ENCODE results near the gene C12orf43.

The C12orf43 gene

DNA sequence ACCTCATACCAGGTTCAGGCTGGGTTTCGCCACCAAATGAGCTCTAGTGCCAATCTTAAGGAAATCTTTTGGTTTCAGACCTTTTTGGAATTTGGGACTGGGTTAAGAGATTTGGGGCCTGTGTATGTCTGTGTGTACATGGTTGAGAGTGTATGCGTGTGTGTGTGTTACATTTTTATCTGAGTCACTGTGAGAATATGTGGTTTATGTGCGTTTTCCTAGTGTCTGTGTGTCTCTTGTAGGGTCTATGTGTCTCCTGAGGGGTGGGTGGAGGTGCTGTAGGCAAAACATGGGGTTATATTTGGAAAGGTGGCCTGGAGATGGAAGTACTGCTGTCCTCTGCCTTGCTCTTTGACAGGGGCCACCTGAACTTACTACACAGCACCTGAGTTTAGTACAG lies 17.9 kb downstream of the C12orf43 start:
- no peak for DNase-seq

DNA sequence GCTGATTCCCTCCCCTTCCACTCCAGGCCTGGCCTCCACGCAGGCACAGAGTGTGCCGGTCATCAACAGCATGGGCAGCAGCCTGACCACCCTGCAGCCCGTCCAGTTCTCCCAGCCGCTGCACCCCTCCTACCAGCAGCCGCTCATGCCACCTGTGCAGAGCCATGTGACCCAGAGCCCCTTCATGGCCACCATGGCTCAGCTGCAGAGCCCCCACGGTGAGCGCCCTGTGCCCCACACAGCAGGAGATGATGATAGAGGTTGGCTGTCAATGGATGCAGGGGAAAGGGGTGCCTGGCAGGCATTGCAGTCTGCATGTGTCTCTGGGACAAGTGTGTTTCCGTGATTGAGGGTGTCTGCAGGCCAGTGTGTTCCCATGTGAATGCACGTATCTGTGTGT lies 18.8 kb downstream of the C12orf43 start:
- no peak for DNase-seq

DNA sequence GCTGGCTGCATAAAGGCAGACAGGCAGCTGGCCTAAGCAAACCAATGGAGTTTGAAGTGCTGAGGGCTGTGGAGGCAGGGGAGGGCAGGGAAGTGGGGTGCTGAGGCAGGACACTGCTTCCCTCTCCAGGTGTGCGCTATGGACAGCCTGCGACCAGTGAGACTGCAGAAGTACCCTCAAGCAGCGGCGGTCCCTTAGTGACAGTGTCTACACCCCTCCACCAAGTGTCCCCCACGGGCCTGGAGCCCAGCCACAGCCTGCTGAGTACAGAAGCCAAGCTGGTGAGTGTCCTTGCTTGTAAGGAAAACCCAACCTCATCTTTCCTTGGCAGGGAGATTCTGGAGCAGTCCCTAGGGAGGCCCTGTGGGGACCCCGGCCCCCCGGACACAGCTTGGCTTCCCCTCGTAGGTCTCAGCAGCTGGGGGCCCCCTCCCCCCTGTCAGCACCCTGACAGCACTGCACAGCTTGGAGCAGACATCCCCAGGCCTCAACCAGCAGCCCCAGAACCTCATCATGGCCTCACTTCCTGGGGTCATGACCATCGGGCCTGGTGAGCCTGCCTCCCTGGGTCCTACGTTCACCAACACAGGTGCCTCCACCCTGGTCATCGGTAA lies 20.0 kb downstream of the C12orf43 start:
- DNase-seq = no peak

DNA sequence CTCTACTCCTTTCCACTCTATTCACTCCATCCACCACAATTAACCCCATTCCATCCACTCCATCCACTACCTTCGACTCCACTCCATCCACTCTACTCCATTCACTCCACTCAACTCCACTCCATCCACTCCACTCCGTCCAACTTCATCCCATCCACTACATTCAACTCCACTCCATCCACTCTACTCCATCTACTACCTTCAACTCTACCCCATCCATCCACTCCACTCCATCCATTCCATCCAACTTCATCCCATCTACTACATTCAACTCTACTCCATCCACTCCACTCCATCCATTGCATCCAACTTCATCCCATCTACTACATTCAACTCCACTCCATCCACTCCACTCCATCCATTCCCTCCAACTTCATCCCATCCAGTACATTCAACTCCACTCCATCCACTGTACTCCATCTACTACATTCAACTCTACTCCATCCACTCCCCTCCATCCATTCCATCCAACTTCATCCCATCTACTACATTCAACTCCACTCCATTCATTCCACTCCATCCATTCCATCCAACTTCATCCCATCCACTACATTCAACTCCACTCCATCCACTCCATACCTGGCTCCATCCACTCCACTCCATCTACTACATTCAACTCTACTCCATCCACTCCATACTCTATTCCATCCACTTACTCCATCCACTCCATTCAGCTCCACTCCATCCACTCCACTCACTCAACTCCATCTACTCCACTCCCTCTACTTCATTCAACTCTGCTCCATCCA lies 21.5 kb downstream of the C12orf43 start:
- DNase-seq = no peak

DNA sequence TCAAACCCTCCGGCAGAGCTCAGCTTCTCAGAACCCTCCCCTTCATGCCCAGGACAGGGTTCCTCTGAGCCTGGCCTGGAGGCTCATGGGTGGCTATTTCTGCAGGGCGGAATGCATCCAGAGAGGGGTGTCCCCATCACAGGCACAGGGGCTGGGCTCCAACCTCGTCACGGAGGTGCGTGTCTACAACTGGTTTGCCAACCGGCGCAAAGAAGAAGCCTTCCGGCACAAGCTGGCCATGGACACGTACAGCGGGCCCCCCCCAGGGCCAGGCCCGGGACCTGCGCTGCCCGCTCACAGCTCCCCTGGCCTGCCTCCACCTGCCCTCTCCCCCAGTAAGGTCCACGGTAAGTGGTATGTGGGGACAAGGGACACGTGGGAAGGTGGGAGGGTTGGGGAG lies 22.2 kb downstream of the C12orf43 start:
- DNase-seq = no peak

DNA sequence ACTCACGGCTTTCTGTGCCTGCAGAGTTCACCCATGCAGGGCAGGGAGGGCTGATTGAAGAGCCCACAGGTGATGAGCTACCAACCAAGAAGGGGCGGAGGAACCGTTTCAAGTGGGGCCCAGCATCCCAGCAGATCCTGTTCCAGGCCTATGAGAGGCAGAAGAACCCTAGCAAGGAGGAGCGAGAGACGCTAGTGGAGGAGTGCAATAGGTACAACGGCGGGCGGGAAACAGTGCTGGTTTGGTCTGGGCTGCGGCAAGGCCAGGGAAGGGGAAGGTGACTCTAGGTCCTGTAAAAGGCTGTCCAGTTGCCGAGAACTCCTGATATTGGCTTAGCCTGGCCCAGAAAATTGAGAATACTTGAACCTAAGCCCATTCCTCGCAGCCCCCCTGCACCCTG lies 22.8 kb downstream of the C12orf43 start:
- DNase-seq = no peak

DNA sequence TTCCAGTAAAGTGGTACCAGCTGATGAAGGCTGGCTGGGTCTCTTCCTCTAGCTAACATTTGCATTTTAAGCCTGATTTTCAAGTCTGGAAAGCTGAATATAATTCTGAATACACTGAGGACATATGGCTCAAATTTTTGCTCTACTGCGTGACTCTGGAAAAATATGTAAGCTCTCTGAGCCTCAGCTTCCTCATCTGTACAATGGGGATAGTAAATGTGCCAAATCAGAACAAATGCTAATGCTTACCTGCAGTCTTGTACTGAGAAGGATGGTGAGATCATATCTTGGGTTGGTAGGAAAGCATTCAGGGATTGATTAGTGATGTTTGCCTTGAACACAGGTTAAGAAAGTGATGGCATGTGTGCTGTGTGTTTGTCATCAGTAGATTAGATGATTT lies 23.3 kb downstream of the C12orf43 start:
- no peak for DNase-seq

DNA sequence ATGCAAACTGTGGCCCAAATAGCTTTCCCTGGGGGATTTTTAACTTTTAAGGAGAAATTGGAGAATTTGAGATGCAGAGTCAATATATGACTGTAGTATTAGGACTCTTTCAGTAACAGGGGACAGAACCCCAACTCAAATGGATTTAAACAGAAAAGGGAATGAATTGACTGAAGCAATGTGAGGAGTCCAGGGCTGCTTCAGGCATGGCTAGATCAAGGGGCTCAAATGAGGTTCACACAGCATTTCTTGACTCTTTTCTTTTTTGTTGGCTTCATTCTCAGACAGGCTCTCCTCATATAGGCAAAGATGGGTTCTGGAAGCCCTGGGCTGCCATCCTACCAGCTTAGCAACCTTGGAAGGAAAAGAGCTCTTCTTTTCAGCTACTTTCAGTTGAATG lies 24.3 kb downstream of the C12orf43 start:
- no peak for DNase-seq

DNA sequence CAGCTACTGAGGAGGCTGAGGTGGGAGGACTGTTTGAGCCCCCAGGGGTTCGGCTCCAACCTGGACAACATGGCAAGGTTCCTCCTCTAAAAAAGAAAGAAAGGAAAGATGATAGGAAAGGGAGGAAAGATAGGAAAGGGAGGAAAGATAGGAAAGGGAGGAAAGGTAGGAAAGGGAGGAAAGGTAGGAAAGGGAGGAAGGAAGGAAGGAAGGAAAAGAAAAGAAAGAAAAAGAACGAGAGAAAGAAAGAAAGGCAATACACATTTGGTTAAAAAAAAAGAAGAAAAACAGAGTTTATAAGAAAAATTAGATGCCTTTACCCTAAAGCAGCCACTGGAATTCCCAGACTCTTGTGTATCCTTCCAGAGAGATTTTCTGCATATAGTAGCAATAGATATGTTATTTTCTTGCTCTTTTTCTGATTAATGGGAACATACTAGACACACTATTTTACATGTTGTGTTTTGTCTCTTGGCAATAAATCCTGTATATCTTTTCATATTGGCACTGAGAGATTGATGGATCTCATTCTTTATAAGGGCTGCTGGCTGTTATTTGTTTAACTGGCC lies 25.7 kb downstream of the C12orf43 start:
- no peak for DNase-seq

DNA sequence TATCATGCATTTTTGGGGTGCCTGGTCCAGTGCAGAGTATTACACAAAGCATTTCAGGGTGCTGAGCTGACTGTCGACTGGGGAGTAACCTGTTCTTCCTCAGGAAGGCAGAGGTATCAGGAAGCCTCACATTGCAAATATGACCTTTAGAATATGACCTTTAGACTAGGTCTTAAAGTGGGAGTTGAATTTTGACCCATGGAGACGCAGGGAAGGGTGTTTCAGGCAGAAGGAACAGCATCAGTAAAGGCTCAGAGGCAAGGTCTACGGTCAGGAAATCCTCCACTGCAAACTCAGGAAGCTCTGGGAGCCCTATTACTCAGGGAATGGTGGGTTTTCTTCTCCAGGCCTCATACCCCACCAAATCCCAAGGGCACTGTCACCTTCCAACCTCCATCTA lies 26.6 kb downstream of the C12orf43 start:
- no peak for DNase-seq

DNA sequence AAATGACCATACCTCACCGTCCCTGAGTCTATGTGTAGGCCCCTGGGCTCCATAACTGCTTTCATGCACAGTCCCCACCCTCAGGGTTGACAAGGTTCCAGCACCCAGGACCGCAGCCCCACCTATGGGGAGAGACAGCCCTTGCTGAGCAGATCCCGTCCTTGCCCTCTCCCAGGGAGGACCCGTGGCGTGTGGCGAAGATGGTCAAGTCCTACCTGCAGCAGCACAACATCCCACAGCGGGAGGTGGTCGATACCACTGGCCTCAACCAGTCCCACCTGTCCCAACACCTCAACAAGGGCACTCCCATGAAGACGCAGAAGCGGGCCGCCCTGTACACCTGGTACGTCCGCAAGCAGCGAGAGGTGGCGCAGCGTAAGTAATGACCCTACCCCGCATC lies 27.6 kb downstream of the C12orf43 start:
- no peak for DNase-seq

DNA sequence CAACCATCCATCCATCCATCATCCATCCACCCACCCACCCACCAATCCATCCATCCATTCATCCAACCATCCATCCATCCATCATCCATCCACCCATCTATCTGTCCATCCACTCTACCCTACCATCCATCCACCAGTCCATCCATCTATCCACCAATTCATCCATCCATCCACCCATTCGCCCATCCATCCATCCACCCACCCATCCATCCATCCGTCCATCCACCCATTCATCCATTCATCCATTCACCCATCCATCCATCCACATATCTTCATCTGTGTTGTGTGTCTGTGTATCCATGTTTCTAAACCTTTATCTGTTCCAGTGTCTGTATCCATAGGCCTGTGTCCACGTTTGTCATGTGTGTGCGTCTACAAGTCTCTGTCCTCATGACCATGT lies 28.1 kb downstream of the C12orf43 start:
- no peak for DNase-seq

DNA sequence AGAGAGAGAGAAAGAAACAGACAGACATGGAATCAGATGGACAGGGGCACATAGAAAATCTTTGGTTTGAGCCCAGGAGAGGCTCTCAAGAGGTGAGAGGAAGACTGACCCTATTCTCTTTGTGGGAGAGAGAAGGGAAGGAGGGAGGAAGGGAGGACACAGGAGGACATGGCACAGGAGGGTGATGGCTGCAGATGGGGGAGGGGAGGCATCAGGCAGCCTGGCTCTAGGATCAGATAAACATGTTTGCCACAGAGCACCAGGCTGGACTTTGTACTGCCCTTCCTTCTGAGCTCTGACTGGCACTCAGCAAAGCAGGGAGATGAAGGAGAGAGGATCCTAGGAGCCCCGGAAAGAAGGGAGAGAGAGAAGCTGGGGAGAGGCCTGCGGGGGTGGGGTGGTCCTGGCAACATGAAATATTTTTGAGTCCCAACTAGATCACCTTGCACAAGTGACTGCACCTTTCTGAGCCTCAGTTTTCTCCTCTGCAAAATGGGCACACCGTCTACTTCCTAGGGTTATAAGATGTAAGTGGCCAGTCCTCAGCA lies 31.9 kb downstream of the C12orf43 start:
- DNase-seq = no peak

DNA sequence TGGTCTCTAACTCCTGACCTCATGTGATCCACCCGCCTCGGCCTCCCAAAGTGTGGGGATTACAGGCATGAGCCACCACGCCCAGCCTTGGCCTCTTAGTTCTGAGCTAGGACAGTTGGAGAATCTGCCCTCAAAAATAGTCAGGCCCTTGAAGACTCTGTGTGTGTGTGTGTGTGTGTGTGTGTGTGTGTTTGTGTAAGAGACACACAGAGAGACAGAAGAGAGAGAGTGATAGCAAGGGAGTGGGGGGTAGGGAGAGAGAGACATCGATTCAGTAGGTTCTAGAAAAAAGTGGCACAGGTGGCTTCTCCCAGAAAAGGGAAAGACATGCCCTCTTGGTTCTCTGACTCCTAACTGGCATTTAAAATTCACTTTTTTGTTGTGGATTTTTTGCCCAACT lies 32.5 kb downstream of the C12orf43 start:
- DNase-seq = no peak

DNA sequence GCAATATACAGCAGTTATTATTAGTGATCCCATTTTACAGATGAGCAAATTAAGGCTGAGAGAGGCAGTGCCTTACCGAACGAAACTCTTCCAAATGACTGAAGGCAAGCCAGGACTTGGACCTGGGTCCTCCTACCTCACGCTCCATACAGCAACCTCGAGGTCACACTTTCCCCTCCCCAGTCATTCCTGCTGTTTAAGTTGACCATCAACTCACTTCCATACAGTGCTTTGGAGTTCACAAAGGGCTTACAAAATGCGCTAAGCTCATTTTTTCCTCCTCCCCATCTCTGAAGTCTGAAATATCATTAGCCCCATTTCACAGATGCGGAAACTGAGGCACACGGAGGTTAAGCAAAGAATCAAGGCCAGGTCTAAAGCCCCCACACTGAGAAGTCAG lies 33.6 kb downstream of the C12orf43 start:
- no peak for DNase-seq

DNA sequence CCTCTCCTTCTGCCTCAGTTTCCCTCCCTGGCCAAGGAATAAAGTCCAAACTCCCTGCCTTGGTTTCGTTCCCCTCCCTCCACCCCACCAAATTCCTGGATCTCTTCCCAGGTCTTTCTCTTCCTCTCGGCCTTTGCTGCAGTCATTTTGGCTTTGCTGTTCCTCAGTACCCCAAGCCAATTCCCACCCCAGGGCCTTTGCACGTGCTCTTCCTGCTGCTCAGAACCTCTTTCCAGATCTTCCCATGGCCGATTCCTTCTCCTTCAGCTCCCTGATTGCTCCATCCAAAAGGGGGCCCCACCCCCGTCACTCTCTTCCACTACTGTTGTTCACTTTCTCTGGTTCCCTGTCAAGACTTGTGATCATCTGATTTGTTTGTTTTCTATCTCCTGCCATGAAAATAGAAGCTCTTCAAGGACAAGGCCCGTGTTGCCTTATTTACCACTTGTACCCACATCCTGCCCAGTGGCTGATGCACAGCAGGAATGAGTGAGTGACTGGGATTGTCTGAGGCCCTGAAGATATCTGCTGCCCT lies 34.8 kb downstream of the C12orf43 start:
- DNase-seq = no peak

DNA sequence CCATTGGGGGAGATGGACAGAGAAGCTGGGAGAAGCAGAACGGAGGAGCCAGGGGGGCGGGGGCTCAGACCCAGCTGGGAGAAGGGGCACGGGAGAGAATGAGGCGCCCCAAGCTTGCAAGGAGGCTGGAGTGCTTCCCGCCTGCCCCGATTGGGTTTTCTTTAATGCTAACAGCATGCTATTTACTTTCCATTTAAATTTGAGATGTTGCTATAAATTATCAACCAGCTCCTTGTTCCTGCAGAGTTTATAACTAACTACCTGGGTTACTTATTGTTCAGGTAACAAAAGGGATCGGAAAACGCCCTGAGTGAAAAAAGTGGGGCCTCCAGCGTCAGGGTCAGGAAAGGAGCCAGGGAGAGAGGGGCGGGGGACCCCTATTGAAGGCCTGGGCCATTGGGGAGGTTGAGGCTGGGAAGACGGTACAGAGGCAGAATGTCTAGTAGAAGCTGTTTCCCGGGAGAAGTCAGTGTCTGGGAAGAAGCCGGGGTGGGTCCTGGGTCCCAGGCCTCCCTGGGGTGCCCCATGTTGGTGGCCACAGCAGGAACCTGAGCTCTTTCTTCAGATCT lies 35.4 kb downstream of the C12orf43 start:
- no peak for DNase-seq

DNA sequence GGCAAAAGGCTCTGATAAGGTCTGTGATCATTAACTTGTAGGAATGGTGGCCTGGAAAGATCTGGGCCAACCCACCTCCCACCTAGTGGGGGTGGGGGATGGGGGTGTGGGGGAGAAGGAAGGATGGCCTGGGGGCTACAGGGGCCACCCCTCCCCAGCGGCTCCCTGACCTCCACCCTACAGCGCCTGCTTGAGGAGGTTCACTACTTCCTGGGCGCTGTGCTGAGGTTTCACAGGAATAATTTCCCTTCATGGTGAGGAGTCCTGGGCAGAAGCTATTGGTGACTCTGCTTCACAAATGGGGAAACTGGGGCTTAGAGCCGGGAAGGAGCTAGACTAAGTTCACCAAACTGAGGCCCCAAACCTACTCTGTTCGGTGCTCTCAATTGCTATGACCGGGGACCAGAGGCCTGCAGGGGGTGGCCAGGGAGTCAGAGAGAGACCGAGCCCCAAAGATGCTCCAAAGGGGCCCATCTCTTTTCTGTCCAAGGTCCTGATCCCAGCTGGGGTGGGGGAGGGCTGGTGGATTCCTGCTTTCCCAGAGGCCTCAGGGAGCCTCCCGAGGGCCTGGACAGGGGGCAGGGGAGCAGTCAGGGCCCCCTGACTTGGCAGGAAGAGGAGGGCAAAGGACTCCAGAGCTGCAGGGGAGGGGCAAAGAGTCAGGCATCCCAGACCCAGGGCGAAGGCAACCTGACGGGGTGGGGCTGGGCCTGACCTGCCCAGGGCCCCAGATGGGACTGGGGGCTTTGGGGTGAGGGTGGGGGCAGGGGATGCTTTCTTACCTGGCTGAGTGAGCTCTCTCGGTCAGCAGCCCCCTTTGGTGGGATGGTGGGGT lies 36.2 kb downstream of the C12orf43 start:
- DNase-seq = no peak

DNA sequence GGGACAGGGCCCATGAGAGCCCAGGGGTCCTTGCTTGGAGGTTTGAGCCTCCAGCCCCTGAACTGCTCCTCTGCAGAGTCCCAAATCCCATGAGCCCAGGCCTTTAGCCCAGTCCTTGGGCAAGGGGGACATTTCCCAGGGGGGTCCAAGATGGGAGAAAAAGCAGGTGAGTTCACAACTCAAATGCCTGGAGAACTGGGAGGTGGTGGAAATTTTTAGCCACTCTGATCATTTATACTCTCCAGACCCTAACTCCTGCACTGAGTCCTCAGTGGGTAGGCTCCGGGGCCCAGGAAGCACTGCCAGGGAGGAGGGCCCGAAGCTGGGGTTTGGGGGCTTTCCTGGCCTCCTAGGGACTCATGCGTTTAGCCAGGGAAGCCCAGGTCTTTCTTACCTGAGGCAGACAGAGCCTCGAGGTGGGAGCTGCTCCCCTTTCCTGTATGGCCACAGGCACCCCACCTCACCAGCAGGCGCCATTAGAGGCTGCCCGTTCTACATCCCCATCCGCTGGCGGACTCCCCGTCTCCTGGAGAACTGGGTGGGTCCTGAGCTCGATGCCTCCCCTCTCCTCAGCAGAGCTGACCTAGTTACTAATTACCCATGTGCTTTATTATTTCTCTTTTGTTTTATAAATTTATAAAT lies 36.9 kb downstream of the C12orf43 start:
- DNase-seq = no peak

DNA sequence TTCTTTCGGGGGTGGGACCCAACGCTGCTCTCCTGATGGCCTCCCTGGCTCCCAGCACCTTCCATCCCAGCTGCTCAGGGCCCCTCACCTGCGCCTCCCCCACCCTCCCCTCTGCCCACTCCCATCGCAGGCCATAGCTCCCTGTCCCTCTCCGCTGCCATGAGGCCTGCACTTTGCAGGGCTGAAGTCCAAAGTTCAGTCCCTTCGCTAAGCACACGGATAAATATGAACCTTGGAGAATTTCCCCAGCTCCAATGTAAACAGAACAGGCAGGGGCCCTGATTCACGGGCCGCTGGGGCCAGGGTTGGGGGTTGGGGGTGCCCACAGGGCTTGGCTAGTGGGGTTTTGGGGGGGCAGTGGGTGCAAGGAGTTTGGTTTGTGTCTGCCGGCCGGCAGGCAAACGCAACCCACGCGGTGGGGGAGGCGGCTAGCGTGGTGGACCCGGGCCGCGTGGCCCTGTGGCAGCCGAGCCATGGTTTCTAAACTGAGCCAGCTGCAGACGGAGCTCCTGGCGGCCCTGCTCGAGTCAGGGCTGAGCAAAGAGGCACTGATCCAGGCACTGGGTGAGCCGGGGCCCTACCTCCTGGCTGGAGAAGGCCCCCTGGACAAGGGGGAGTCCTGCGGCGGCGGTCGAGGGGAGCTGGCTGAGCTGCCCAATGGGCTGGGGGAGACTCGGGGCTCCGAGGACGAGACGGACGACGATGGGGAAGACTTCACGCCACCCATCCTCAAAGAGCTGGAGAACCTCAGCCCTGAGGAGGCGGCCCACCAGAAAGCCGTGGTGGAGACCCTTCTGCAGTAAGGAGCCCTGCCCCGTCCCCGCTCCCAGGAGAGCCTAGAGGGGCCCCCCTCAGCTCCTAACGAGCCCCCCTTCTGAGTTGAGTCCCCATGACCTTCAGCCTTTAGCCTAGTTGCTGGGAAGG lies 37.7 kb downstream of the C12orf43 start, which contains the start of gene HNF1A:
HNF1A (plus strand) TSS at position 248 of the 924 bp plus-strand sequence; CDS start at position 474, 226 bp downstream.
- no peak for DNase-seq
